HepG2 (cell line): ENCODE data around the gene ABCC12. TPM values are rescaled to one million over a fixed set of nuclear protein-coding genes. Genes with fewer than 3 reads are reported as not detected.
A peak's percentile ranks its signal among the peaks of the same experiment; 100 is the strongest.

Experiments used
- AGO1 ChIP-seq: fragments of 200-400 bp; formaldehyde crosslinking; IDR thresholded peaks from 2 replicates; pipeline ENCODE4 v1.6.1; 2017; ENCODE audit warnings: mild to moderate bottlenecking, low read depth, low read length, moderate library complexity; ENCODE audit not compliant: poor library complexity, severe bottlenecking
- ARNTL ChIP-seq: sonication (generic); formaldehyde crosslinking; IDR thresholded peaks from 2 replicates; pipeline ENCODE4 v1.4.0; 2020; ENCODE audit warnings: mild to moderate bottlenecking, missing genetic modification reagents
- FLYWCH1 ChIP-seq: sonication (generic); formaldehyde crosslinking; IDR thresholded peaks from 2 replicates; pipeline ENCODE4 v1.8.1; 2023; ENCODE audit warnings: mild to moderate bottlenecking, missing genetic modification reagents
- FOXK2 ChIP-seq: fragments of 450-650 bp; IDR thresholded peaks from 2 replicates; pipeline ENCODE4 v1.6.1; 2016
- MIER3 ChIP-seq: IDR thresholded peaks from 2 replicates; pipeline ENCODE4 v1.6.1; 2016; ENCODE audit warnings: missing compliant biosample characterization, borderline replicate concordance
- MYC ChIP-seq: sonication (generic); formaldehyde crosslinking; IDR thresholded peaks from 2 replicates; pipeline ENCODE4 v1.9.0; 2021; ENCODE audit warnings: missing genetic modification reagents, borderline replicate concordance
- NR2F6 ChIP-seq, 2 experiments: IDR thresholded peaks; 2 replicates each; pipeline ENCODE4 v1.6.1; 2016; ENCODE audit warnings: antibody characterized with exemption in 1 of 2, mild to moderate bottlenecking in 1 of 2
- RXRB ChIP-seq: IDR thresholded peaks from 2 replicates; pipeline ENCODE4 v1.6.1; 2016; ENCODE audit warnings: borderline replicate concordance, missing genetic modification reagents, missing compliant biosample characterization
- SAP130 ChIP-seq: IDR thresholded peaks from 2 replicates; pipeline ENCODE4 v1.6.1; 2016; ENCODE audit warnings: low read depth
- SMYD3 ChIP-seq: sonication (generic); formaldehyde crosslinking; IDR thresholded peaks from 2 replicates; pipeline ENCODE4 v1.8.1; 2023; ENCODE audit warnings: mild to moderate bottlenecking, missing genetic modification reagents
- XBP1 ChIP-seq: sonication (generic); formaldehyde crosslinking; IDR thresholded peaks from 2 replicates; pipeline ENCODE4 v1.5.0; 2020; ENCODE audit warnings: missing genetic modification reagents
- ZBTB21 ChIP-seq: sonication (generic); formaldehyde crosslinking; IDR thresholded peaks from 2 replicates; pipeline ENCODE4 v1.4.0; 2020; ENCODE audit warnings: missing genetic modification reagents
- ZFP1 ChIP-seq: IDR thresholded peaks from 2 replicates; pipeline ENCODE4 v1.6.1; 2016
- ZIK1 ChIP-seq: sonication (generic); formaldehyde crosslinking; IDR thresholded peaks from 2 replicates; pipeline ENCODE4 v1.5.0; 2020; ENCODE audit warnings: mild to moderate bottlenecking, low read depth, missing genetic modification reagents, borderline replicate concordance
- ZNF17 ChIP-seq: sonication (generic); formaldehyde crosslinking; IDR thresholded peaks from 2 replicates; pipeline ENCODE4 v1.5.0; 2020; ENCODE audit warnings: mild to moderate bottlenecking, missing genetic modification reagents
- ZNF547 ChIP-seq: sonication (generic); formaldehyde crosslinking; IDR thresholded peaks from 2 replicates; pipeline ENCODE4 v1.5.1; 2020; ENCODE audit warnings: mild to moderate bottlenecking, missing genetic modification reagents
- ZNF552 ChIP-seq: sonication (generic); formaldehyde crosslinking; IDR thresholded peaks from 2 replicates; pipeline ENCODE4 v1.9.0; 2022; ENCODE audit warnings: missing genetic modification reagents, mild to moderate bottlenecking, borderline replicate concordance
- ZNF577 ChIP-seq: sonication (generic); formaldehyde crosslinking; IDR thresholded peaks from 2 replicates; pipeline ENCODE4 v1.4.0; 2020; ENCODE audit warnings: mild to moderate bottlenecking, low read depth, missing genetic modification reagents, borderline replicate concordance
- ZSCAN21 ChIP-seq: sonication (generic); formaldehyde crosslinking; IDR thresholded peaks from 2 replicates; pipeline ENCODE4 v1.8.0; 2022; ENCODE audit warnings: mild to moderate bottlenecking, missing genetic modification reagents, moderate library complexity, borderline replicate concordance
- polyA plus RNA-seq, 8 experiments: library from polyadenylated mRNA; depleted of rRNA in 3 of 8; stranded (reverse) in 7 of 8; unstranded in 1 of 8; fragments of >200 nt; fragmentation: Illumina TruSeq in 4 of 8; extraction: Trizol in 4 of 8; gene quantifications; 2 replicates each; pipeline versions ENCODE4 v1.2.1 to v1.2.3, GENCODE V29; 2011 to 2016; ENCODE audit warnings: low read depth in 4 of 8, missing spikeins in 1 of 8, mixed read lengths in 1 of 8; ENCODE audit not compliant: insufficient read depth in 1 of 8
- total RNA-seq, 5 experiments: library from RNA; depleted of rRNA; stranded (reverse); fragments of >200 nt; fragmentation: Illumina TruSeq; extraction: Trizol; gene quantifications; 2 replicates each; pipeline ENCODE4 v1.2.3, GENCODE V29; 2016; ENCODE audit warnings: low read depth in 1 of 5
- TF ChIP-seq, protein P1 (sequence below): IDR thresholded peaks from 2 replicates; pipeline ENCODE4 v1.6.1; 2016; ENCODE audit warnings: missing genetic modification reagents, missing compliant biosample characterization
- TF ChIP-seq, protein P2 (sequence below): sonication (generic); formaldehyde crosslinking; IDR thresholded peaks from 2 replicates; pipeline ENCODE4 v1.8.0; 2022; ENCODE audit warnings: mild to moderate bottlenecking, missing genetic modification reagents; ENCODE audit not compliant: insufficient replicate concordance
- TF ChIP-seq, protein P3 (sequence below): sonication (generic); formaldehyde crosslinking; IDR thresholded peaks from 2 replicates; pipeline ENCODE4 v1.4.0; 2020; ENCODE audit warnings: missing genetic modification reagents
- TF ChIP-seq, protein P4 (sequence below): sonication (generic); formaldehyde crosslinking; IDR thresholded peaks from 2 replicates; pipeline ENCODE4 v1.4.0; 2020; ENCODE audit warnings: missing genetic modification reagents, mild to moderate bottlenecking, borderline replicate concordance
- TF ChIP-seq, protein P5 (sequence below): sonication (generic); formaldehyde crosslinking; IDR thresholded peaks from 2 replicates; pipeline ENCODE4 v1.5.1; 2020; ENCODE audit warnings: missing genetic modification reagents, mild to moderate bottlenecking, borderline replicate concordance

The ABCC12 gene
- total and polyA plus RNA-seq, 2 of the 13 experiments (the other 11 are each of a cell fraction or from before 2014, with no cell fraction given): not detected

DNA sequence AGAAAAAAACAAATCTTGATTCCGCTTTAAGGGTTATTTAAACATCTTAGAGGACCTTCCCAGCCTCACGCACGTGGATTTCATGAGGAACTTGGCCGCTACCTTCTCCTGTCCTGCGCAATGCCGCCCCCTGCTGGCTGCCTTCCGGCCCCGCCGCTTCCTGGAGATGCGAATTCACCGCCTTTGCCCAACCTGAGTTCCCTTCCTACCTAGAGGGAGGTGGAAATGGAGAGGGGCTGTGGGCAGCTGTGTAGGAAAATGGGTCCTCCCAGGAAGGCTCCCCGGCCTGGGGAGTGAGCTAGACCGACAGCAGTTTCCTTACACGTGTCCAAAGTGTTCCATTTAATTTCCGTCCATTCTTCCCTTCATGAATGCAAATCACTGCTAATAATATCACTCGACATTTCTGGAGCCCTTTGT is 1.0 kb upstream of the ABCC12 start (continued):
- TF ChIP-seq AGO1: no peak
- TF ChIP-seq NR2F6 (IDR thresholded peaks at IDR 0.05): no peak
- no peak for TF ChIP-seq NR2F6 (CRISPR knock-in tag; IDR thresholded peaks at IDR 0.05)
- TF ChIP-seq ZSCAN21 (CRISPR knock-in tag): no peak
- no peak for TF ChIP-seq FLYWCH1 (CRISPR knock-in tag)
- TF ChIP-seq XBP1 (CRISPR knock-in tag): no peak
- no peak for TF ChIP-seq ZNF577 (CRISPR knock-in tag)
- no peak; the same call in 1 of the 2 replicates for TF ChIP-seq MIER3 (CRISPR knock-in tag)
- TF ChIP-seq MYC (CRISPR knock-in tag): peak; percentile 73
- TF ChIP-seq FOXK2: no peak
- TF ChIP-seq, protein P1, sequence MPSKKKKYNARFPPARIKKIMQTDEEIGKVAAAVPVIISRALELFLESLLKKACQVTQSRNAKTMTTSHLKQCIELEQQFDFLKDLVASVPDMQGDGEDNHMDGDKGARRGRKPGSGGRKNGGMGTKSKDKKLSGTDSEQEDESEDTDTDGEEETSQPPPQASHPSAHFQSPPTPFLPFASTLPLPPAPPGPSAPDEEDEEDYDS (CRISPR knock-in tag): no peak
- TF ChIP-seq ZNF547 (CRISPR knock-in tag): no peak
- no peak for TF ChIP-seq ZIK1 (CRISPR knock-in tag)
- TF ChIP-seq ARNTL (CRISPR knock-in tag): no peak
- TF ChIP-seq, protein P2, sequence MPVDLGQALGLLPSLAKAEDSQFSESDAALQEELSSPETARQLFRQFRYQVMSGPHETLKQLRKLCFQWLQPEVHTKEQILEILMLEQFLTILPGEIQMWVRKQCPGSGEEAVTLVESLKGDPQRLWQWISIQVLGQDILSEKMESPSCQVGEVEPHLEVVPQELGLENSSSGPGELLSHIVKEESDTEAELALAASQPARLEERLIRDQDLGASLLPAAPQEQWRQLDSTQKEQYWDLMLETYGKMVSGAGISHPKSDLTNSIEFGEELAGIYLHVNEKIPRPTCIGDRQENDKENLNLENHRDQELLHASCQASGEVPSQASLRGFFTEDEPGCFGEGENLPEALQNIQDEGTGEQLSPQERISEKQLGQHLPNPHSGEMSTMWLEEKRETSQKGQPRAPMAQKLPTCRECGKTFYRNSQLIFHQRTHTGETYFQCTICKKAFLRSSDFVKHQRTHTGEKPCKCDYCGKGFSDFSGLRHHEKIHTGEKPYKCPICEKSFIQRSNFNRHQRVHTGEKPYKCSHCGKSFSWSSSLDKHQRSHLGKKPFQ (CRISPR knock-in tag): no peak
- no peak; the same call in 1 of the 2 replicates for TF ChIP-seq SAP130 (CRISPR knock-in tag)
- TF ChIP-seq, protein P3, sequence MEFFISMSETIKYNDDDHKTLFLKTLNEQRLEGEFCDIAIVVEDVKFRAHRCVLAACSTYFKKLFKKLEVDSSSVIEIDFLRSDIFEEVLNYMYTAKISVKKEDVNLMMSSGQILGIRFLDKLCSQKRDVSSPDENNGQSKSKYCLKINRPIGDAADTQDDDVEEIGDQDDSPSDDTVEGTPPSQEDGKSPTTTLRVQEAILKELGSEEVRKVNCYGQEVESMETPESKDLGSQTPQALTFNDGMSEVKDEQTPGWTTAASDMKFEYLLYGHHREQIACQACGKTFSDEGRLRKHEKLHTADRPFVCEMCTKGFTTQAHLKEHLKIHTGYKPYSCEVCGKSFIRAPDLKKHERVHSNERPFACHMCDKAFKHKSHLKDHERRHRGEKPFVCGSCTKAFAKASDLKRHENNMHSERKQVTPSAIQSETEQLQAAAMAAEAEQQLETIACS (CRISPR knock-in tag): no peak
- TF ChIP-seq RXRB (CRISPR knock-in tag): no peak
- no peak for TF ChIP-seq ZFP1
- no peak for TF ChIP-seq SMYD3 (CRISPR knock-in tag)
- no peak for TF ChIP-seq ZNF552 (CRISPR knock-in tag)
- no peak for TF ChIP-seq ZNF17
- TF ChIP-seq, protein P4, sequence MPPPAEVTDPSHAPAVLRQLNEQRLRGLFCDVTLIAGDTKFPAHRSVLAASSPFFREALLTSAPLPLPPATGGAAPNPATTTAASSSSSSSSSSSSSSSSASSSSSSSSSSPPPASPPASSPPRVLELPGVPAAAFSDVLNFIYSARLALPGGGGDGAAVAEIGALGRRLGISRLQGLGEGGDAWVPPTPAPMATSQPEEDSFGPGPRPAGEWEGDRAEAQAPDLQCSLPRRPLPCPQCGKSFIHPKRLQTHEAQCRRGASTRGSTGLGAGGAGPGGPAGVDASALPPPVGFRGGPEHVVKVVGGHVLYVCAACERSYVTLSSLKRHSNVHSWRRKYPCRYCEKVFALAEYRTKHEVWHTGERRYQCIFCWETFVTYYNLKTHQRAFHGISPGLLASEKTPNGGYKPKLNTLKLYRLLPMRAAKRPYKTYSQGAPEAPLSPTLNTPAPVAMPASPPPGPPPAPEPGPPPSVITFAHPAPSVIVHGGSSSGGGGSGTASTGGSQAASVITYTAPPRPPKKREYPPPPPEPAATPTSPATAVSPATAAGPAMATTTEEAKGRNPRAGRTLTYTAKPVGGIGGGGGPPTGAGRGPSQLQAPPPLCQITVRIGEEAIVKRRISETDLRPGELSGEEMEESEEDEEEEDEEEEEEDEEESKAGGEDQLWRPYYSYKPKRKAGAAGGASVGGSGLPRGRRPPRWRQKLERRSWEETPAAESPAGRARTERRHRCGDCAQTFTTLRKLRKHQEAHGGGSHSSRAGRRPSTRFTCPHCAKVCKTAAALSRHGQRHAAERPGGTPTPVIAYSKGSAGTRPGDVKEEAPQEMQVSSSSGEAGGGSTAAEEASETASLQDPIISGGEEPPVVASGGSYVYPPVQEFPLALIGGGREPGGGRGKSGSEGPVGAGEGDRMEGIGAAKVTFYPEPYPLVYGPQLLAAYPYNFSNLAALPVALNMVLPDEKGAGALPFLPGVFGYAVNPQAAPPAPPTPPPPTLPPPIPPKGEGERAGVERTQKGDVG (CRISPR knock-in tag): no peak
- TF ChIP-seq, protein P5, sequence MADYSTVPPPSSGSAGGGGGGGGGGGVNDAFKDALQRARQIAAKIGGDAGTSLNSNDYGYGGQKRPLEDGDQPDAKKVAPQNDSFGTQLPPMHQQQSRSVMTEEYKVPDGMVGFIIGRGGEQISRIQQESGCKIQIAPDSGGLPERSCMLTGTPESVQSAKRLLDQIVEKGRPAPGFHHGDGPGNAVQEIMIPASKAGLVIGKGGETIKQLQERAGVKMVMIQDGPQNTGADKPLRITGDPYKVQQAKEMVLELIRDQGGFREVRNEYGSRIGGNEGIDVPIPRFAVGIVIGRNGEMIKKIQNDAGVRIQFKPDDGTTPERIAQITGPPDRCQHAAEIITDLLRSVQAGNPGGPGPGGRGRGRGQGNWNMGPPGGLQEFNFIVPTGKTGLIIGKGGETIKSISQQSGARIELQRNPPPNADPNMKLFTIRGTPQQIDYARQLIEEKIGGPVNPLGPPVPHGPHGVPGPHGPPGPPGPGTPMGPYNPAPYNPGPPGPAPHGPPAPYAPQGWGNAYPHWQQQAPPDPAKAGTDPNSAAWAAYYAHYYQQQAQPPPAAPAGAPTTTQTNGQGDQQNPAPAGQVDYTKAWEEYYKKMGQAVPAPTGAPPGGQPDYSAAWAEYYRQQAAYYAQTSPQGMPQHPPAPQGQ (CRISPR knock-in tag): no peak
- TF ChIP-seq ZBTB21 (CRISPR knock-in tag): no peak
